GM12873 (cell line): ENCODE results near the gene SLC17A4.

ENCODE experiments used
- CTCF ChIP-seq: IDR thresholded peaks from 2 replicates; pipeline ENCODE4 v1.5.1; 2012; ENCODE audit warnings: low read depth, mild to moderate bottlenecking, moderate library complexity, low read length, control low read depth; ENCODE audit not compliant: insufficient read depth; ENCODE audit errors: missing control alignments

SLC17A4 gene

GRCh38 chr6:25717866-25718740 is 36.4 kb upstream of the SLC17A4 start:
- TF ChIP-seq CTCF = peak; percentile 40

- TF ChIP-seq CTCF = no peak
Observed at GRCh38 chr6:25726122-25726911, 28.2 kb upstream of the SLC17A4 start.

GRCh38 chr6:25727028-25727427 is 27.5 kb upstream of the SLC17A4 start:
- TF ChIP-seq CTCF = no peak

GRCh38 chr6:25730907-25731306 is 23.6 kb upstream of the SLC17A4 start:
- TF ChIP-seq CTCF = no peak

- no peak for TF ChIP-seq CTCF
Observed at GRCh38 chr6:25731721-25732120, 22.8 kb upstream of the SLC17A4 start.

GRCh38 chr6:25732468-25733198 is 21.9 kb upstream of the SLC17A4 start:
- no peak for TF ChIP-seq CTCF

- no peak for TF ChIP-seq CTCF
Observed at GRCh38 chr6:25735261-25735660, 19.3 kb upstream of the SLC17A4 start.
